Thymus (tissue), 11 donors: Measurements from ENCODE around the gene OLFM2. TPM values are rescaled to one million over a fixed set of nuclear protein-coding genes. Genes with fewer than 3 reads are reported as not detected.
"Not testable (repeated sequence)": the region's sequence is repeated elsewhere in the genome, so short reads cannot be mapped to it uniquely, and the experiment has no call there.

Experiments
- DNase-seq, 9 donors: peaks; one replicate each; pipeline ENCODE4 v3.0.0-alpha.2; 2013; ENCODE audit warnings: low spot score in 9 of 9, low read depth in 6 of 9, missing footprints in 1 of 9
- H3K27ac ChIP-seq, 2 donors: one replicate each; pipeline ENCODE4 v1.5.1; 2013; ENCODE audit warnings: control low read depth in 1 of 2, low read depth in 1 of 2, low read length in 1 of 2, mild to moderate bottlenecking in 1 of 2, moderate library complexity in 1 of 2
- H3K27me3 ChIP-seq, 2 donors: one replicate each; pipeline ENCODE4 v1.5.1; 2013; ENCODE audit warnings: low read length in 1 of 2; ENCODE audit not compliant: control insufficient read depth in 2 of 2, insufficient read depth in 1 of 2
- H3K36me3 ChIP-seq, 2 donors: one replicate each; pipeline ENCODE4 v1.5.1; 2013; ENCODE audit warnings: low read length in 1 of 2, mild to moderate bottlenecking in 1 of 2, moderate library complexity in 1 of 2; ENCODE audit not compliant: control insufficient read depth in 2 of 2, insufficient read depth in 2 of 2
- H3K4me1 ChIP-seq, 2 donors: one replicate each; pipeline ENCODE4 v1.5.1; 2013; ENCODE audit warnings: low read length in 2 of 2; ENCODE audit not compliant: control insufficient read depth in 2 of 2, insufficient read depth in 2 of 2
- H3K4me3 ChIP-seq, 2 donors: one replicate each; pipeline ENCODE4 v1.5.1; 2013; ENCODE audit warnings: low read length in 2 of 2, control low read depth in 1 of 2, mild to moderate bottlenecking in 1 of 2
- H3K9me3 ChIP-seq, 2 donors: one replicate each; pipeline ENCODE4 v1.5.1; 2013; ENCODE audit warnings: low read length in 1 of 2, mild to moderate bottlenecking in 1 of 2; ENCODE audit not compliant: control insufficient read depth in 2 of 2, insufficient read depth in 1 of 2
- WGBS: extraction: QIAGEN DNeasy Blood & Tissue Kit; methylation state at CpG from one replicate; pipeline ENCODE4 v1.1.7; 2013; 5-methylcytosine and 5-hydroxymethylcytosine counted together
- polyA plus RNA-seq: library from polyadenylated mRNA; stranded (reverse); fragments of 200-250 nt; gene quantifications from one replicate; pipeline ENCODE4 v1.2.3, GENCODE V29; 2013
- total RNA-seq: library from RNA; stranded (reverse); fragments of 120-200 nt; gene quantifications from one replicate; pipeline ENCODE4 v1.2.4, GENCODE V29; 2013
- donor health status: healthy.

Gene OLFM2
- total and polyA plus RNA-seq, 2 donors, result 10.4 to 14.3 TPM

- DNase-seq, result no peak
- Histone ChIP-seq H3K9me3 (peaks cover 2 to 9% of the 10 kb centered on the region in 2 donors), H3K27me3 (peaks cover 30 to 52% of the 10 kb centered on the region in 2 donors), H3K4me3 (peak overlapping the region in 1 of 2 donors; percentile 52), H3K36me3 (no peaks in the 10 kb centered on the region), H3K27ac (no peak overlapping the region), H3K4me1 (peaks cover 0 to 9% of the 10 kb centered on the region in 2 donors)
- WGBS, result 3% methylated on average over 44 of the region's 44 CpGs
Observed at GRCh38 chr19:9935506-9936325, 599 bp downstream of the OLFM2 start.

GRCh38 chr19:9934132-9934950, 2.0 kb downstream of the OLFM2 start:
- Histone ChIP-seq H3K27me3 (peaks cover 30 to 52% of the 10 kb centered on the region in 2 donors), H3K27ac (peak overlapping the region in 1 of 2 donors; percentile 12), H3K36me3 (no peaks in the 10 kb centered on the region), H3K4me1 (peaks cover 0 to 9% of the 10 kb centered on the region in 2 donors), H3K9me3 (peaks cover 2 to 9% of the 10 kb centered on the region in 2 donors), H3K4me3 (no peak overlapping the region)
- 15% methylated on average over 23 of the region's 23 CpGs for WGBS
- DNase-seq, result peak in 6 of 9 donors; percentile 20 to 62 (median 50)

GRCh38 chr19:9932835-9933234, 3.5 kb downstream of the OLFM2 start:
- Histone ChIP-seq H3K4me3 (no peak overlapping the region), H3K4me1 (peaks cover 0 to 9% of the 10 kb centered on the region in 2 donors), H3K27ac (no peak overlapping the region), H3K36me3 (no peaks in the 10 kb centered on the region), H3K27me3 (peaks cover 28 to 46% of the 10 kb centered on the region in 2 donors), H3K9me3 (peaks cover 2 to 9% of the 10 kb centered on the region in 2 donors)
- no peak for DNase-seq
- WGBS, result 97% methylated on average over 4 of the region's 4 CpGs

- H3K4me1 ChIP-seq, result peaks cover 0 to 4% of the 10 kb centered on the region in 2 donors
- peaks cover 21 to 34% of the 10 kb centered on the region in 2 donors for H3K27me3 ChIP-seq
- H3K36me3 ChIP-seq, result no peaks in the 10 kb centered on the region
- H3K27ac ChIP-seq, result no peak overlapping the region
- no peak for DNase-seq
- peaks cover 2 to 9% of the 10 kb centered on the region in 2 donors for H3K9me3 ChIP-seq
- no peak overlapping the region for H3K4me3 ChIP-seq
- WGBS, result 96% methylated on average over 1 of the region's 1 CpG
Observed at GRCh38 chr19:9931629-9932028, 4.7 kb downstream of the OLFM2 start.

- Histone ChIP-seq H3K4me1 (no peaks in the 10 kb centered on the region), H3K36me3 (no peaks in the 10 kb centered on the region), H3K9me3 (no peaks in the 10 kb centered on the region), H3K27me3 (no peaks in the 10 kb centered on the region), H3K4me3 (no peak overlapping the region), H3K27ac (no peak overlapping the region)
- 97% methylated on average over 4 of the region's 4 CpGs for WGBS
- no peak for DNase-seq
Observed at GRCh38 chr19:9923440-9923839, 12.9 kb downstream of the OLFM2 start.

GRCh38 chr19:9922782-9923379, 13.4 kb downstream of the OLFM2 start:
- not testable (repeated sequence) for H3K4me3 ChIP-seq, H3K27ac ChIP-seq, H3K27me3 ChIP-seq, H3K36me3 ChIP-seq, DNase-seq, H3K9me3 ChIP-seq, H3K4me1 ChIP-seq
- WGBS, result 96% methylated on average over 5 of the region's 5 CpGs

- H3K27me3 ChIP-seq, result peaks cover 29 to 48% of the 10 kb centered on the region in 2 donors
- peak in 1 of 9 donors; percentile 10 for DNase-seq
- WGBS, result 6% methylated on average over 3 of the region's 3 CpGs
Observed at GRCh38 chr19:9917321-9917720, 19.0 kb downstream of the OLFM2 start.

GRCh38 chr19:9916719-9917118, 19.6 kb downstream of the OLFM2 start:
- Histone ChIP-seq H3K27me3 (peaks cover 34 to 54% of the 10 kb centered on the region in 2 donors), H3K9me3 (no peaks in the 10 kb centered on the region)
- 56% methylated on average over 6 of the region's 6 CpGs for WGBS

More at GRCh38 chr19:9917321-9917720, 19.0 kb downstream of the OLFM2 start:
- H3K4me1 ChIP-seq, result peaks cover 8 to 10% of the 10 kb centered on the region in 2 donors
- no peak overlapping the region for H3K4me3 ChIP-seq
- no peaks in the 10 kb centered on the region for H3K36me3 ChIP-seq
- no peaks in the 10 kb centered on the region for H3K9me3 ChIP-seq
- H3K27ac ChIP-seq, result no peak overlapping the region

More at GRCh38 chr19:9916719-9917118, 19.6 kb downstream of the OLFM2 start:
- Histone ChIP-seq H3K4me1 (peaks cover 8 to 10% of the 10 kb centered on the region in 2 donors), H3K27ac (no peak overlapping the region), H3K4me3 (no peak overlapping the region), H3K36me3 (no peaks in the 10 kb centered on the region)
- DNase-seq, result no peak
